ENCODE results near the gene HSPB7.

DNA sequence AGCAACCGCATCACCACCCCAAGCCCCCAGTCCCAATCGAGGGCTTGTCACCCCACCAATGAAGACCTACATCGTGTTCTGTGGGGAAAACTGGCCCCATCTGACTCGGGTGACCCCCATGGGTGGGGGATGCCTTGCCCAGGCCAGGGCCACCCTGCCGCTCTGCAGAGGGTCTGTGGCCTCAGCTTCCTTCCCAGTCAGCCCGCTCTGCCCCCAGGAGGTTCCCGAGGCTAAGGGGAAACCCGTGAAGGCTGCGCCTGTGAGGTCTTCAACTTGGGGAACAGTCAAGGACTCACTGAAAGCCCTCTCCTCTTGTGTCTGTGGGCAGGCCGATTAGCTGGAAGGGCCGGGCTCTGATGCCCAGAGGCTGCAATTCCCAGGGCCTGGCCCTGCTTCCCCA lies 11.8 kb downstream of the HSPB7 start:
- TF ChIP-seq, protein P1, sequence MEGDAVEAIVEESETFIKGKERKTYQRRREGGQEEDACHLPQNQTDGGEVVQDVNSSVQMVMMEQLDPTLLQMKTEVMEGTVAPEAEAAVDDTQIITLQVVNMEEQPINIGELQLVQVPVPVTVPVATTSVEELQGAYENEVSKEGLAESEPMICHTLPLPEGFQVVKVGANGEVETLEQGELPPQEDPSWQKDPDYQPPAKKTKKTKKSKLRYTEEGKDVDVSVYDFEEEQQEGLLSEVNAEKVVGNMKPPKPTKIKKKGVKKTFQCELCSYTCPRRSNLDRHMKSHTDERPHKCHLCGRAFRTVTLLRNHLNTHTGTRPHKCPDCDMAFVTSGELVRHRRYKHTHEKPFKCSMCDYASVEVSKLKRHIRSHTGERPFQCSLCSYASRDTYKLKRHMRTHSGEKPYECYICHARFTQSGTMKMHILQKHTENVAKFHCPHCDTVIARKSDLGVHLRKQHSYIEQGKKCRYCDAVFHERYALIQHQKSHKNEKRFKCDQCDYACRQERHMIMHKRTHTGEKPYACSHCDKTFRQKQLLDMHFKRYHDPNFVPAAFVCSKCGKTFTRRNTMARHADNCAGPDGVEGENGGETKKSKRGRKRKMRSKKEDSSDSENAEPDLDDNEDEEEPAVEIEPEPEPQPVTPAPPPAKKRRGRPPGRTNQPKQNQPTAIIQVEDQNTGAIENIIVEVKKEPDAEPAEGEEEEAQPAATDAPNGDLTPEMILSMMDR (IDR thresholded peaks at IDR 0.05; ENCODE audit: insufficient read depth, low read length): no peak
- no peak for TF ChIP-seq GABPA (IDR thresholded peaks at IDR 0.05; ENCODE audit: low read depth)
- TF ChIP-seq, protein P2, sequence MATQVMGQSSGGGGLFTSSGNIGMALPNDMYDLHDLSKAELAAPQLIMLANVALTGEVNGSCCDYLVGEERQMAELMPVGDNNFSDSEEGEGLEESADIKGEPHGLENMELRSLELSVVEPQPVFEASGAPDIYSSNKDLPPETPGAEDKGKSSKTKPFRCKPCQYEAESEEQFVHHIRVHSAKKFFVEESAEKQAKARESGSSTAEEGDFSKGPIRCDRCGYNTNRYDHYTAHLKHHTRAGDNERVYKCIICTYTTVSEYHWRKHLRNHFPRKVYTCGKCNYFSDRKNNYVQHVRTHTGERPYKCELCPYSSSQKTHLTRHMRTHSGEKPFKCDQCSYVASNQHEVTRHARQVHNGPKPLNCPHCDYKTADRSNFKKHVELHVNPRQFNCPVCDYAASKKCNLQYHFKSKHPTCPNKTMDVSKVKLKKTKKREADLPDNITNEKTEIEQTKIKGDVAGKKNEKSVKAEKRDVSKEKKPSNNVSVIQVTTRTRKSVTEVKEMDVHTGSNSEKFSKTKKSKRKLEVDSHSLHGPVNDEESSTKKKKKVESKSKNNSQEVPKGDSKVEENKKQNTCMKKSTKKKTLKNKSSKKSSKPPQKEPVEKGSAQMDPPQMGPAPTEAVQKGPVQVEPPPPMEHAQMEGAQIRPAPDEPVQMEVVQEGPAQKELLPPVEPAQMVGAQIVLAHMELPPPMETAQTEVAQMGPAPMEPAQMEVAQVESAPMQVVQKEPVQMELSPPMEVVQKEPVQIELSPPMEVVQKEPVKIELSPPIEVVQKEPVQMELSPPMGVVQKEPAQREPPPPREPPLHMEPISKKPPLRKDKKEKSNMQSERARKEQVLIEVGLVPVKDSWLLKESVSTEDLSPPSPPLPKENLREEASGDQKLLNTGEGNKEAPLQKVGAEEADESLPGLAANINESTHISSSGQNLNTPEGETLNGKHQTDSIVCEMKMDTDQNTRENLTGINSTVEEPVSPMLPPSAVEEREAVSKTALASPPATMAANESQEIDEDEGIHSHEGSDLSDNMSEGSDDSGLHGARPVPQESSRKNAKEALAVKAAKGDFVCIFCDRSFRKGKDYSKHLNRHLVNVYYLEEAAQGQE (IDR thresholded peaks at IDR 0.05; ENCODE audit: insufficient replicate concordance, low read depth): no peak
- no peak for TF ChIP-seq POLR2AphosphoS5 (IDR thresholded peaks at IDR 0.05; ENCODE audit: low read depth)
- no peak for TF ChIP-seq SPI1 (IDR thresholded peaks at IDR 0.05; ENCODE audit: borderline replicate concordance, low read depth)

Data from HL-60 (cell line).